Ishikawa (cell line): Measurements from ENCODE around the gene PRRX2.

Experiments used
- CREB1 ChIP-seq: IDR thresholded peaks from 2 replicates; pipeline ENCODE4 v1.6.1; 2012; ENCODE audit warnings: low read depth
- EP300 ChIP-seq: IDR thresholded peaks from 2 replicates; pipeline ENCODE4 v1.6.1; 2012; ENCODE audit warnings: borderline replicate concordance
- MAX ChIP-seq: IDR thresholded peaks from 2 replicates; pipeline ENCODE4 v1.6.1; 2012
- REST ChIP-seq: IDR thresholded peaks from 2 replicates; pipeline ENCODE4 v1.6.1; 2012; ENCODE audit warnings: low read depth, mild to moderate bottlenecking
- TAF1 ChIP-seq: IDR thresholded peaks from 2 replicates; pipeline ENCODE4 v1.6.1; 2012; ENCODE audit warnings: low read depth, mild to moderate bottlenecking
- YY1 ChIP-seq: IDR thresholded peaks from 2 replicates; pipeline ENCODE4 v1.6.1; 2012; ENCODE audit warnings: low read depth

- no peak for TF ChIP-seq EP300
- TF ChIP-seq CREB1: no peak
- TF ChIP-seq YY1: no peak
- no peak for TF ChIP-seq TAF1
- no peak for TF ChIP-seq MAX
- no peak for TF ChIP-seq REST
Observed at GRCh38 chr9:129746092-129746777, 80.8 kb downstream of the PRRX2 start.
